K562 (cell line): ENCODE results near the gene BTRC.

Source experiments
- CBX5 ChIP-seq: IDR thresholded peaks from 2 replicates; pipeline ENCODE4 v1.6.1; 2014; ENCODE audit warnings: low read depth, borderline replicate concordance
- EZH2 ChIP-seq: IDR thresholded peaks from 2 replicates; pipeline ENCODE4 v1.6.1; 2012; ENCODE audit warnings: low read depth, mild to moderate bottlenecking, inconsistent platforms, low read length, borderline replicate concordance
- ZNF766 ChIP-seq: fragments of 200-800 bp; sonication (Bioruptor generic); conservative IDR thresholded peaks from 2 replicates; pipeline ENCODE4 v1.6.1; 2016; ENCODE audit warnings: missing genetic modification characterization, missing compliant biosample characterization
- TF ChIP-seq, protein P1 (sequence below): IDR thresholded peaks from 2 replicates; pipeline ENCODE4 v1.6.1; 2012; ENCODE audit warnings: low read depth, low read length, improper control_type of control experiment, borderline replicate concordance
- TF ChIP-seq, protein P2 (sequence below), 3 experiments: IDR thresholded peaks in 2 of 3; conservative IDR thresholded peaks in 1 of 3; 2 replicates each; pipeline ENCODE4 v1.5.1; 2011 to 2012; ENCODE audit warnings: low read length in 3 of 3, mild to moderate bottlenecking in 3 of 3, control low read depth in 2 of 3, improper control_type of control experiment in 1 of 3, inconsistent platforms in 1 of 3, low read depth in 1 of 3, mixed read lengths in 1 of 3, moderate library complexity in 1 of 3; ENCODE audit not compliant: insufficient read depth in 2 of 3

DNA sequence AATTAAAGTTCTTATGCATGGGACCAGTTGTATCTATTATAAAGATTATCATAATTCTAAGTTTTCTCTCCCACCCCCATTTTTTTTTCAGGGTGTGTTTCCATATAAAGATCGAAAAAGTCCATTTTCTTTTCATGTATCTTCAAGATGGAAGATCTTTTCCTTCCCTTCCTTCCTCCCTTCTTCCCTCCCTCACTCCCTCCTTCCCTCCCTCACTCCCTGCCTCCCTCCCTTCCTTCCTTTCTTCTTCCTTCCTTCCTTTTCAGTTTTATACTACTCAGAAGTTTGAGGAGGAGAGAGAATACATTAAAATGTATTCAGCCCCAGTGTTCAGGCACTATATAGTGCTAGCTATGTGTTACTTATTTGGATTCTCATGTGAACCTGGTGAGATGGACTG lies 136.1 kb downstream of the BTRC start:
- TF ChIP-seq CBX5 (no peak), EZH2 (no peak), ZNF766 (CRISPR knock-in tag) (no peak)
- TF ChIP-seq, protein P1, sequence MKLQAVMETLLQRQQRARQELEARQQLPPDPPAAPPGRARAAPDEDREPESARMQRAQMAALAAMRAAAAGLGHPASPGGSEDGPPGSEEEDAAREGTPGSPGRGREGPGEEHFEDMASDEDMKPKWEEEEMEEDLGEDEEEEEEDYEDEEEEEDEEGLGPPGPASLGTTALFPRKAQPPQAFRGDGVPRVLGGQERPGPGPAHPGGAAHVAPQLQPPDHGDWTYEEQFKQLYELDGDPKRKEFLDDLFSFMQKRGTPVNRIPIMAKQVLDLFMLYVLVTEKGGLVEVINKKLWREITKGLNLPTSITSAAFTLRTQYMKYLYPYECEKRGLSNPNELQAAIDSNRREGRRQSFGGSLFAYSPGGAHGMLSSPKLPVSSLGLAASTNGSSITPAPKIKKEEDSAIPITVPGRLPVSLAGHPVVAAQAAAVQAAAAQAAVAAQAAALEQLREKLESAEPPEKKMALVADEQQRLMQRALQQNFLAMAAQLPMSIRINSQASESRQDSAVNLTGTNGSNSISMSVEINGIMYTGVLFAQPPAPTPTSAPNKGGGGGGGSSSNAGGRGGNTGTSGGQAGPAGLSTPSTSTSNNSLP, result no peak
- TF ChIP-seq, protein P2, sequence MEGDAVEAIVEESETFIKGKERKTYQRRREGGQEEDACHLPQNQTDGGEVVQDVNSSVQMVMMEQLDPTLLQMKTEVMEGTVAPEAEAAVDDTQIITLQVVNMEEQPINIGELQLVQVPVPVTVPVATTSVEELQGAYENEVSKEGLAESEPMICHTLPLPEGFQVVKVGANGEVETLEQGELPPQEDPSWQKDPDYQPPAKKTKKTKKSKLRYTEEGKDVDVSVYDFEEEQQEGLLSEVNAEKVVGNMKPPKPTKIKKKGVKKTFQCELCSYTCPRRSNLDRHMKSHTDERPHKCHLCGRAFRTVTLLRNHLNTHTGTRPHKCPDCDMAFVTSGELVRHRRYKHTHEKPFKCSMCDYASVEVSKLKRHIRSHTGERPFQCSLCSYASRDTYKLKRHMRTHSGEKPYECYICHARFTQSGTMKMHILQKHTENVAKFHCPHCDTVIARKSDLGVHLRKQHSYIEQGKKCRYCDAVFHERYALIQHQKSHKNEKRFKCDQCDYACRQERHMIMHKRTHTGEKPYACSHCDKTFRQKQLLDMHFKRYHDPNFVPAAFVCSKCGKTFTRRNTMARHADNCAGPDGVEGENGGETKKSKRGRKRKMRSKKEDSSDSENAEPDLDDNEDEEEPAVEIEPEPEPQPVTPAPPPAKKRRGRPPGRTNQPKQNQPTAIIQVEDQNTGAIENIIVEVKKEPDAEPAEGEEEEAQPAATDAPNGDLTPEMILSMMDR (IDR thresholded peaks at IDR 0.05 in 2 of 3, conservative IDR thresholded peaks at IDR 0.05 in 1 of 3; ENCODE audit: insufficient read depth in 2 of 3, low read depth in 1 of 3, low read length in 3 of 3), result no peak
